Measurements from ENCODE around the gene MOAP1. TPM values are rescaled to one million over a fixed set of nuclear protein-coding genes. Genes with fewer than 3 reads are reported as not detected.
A peak's percentile ranks its signal among the peaks of the same experiment; 100 is the strongest.
"Not testable (repeated sequence)": the region's sequence is repeated elsewhere in the genome, so short reads cannot be mapped to it uniquely, and the experiment has no call there.

Gene MOAP1
- total and polyA plus RNA-seq, 4 donors, result 22.3 to 48.6 (median 31.2) TPM

DNA sequence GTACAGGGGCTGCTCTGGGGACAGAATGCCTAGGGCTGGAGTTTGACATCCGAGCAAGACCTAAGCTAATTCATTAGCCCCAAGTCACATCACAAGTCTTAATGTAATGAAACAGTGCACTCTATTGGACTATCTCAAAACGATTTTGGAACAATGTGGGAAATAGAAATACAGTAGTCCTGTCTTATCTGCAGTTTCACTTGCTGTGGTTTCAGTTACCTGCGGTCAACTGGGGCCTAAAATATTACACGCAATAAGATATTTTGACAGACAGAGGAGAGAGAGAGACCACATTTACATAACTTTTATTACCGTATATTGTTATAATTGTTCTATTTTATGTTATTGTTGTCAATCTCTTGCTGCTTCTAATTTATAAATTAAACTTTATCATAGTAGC lies 21.1 kb downstream of the MOAP1 start:
- no peak for TF ChIP-seq CTCF (IDR thresholded peaks at IDR 0.05; ENCODE audit: control extremely low read depth, extremely low read depth)
- no peak for DNase-seq
- H3K36me3 ChIP-seq (ENCODE audit: control insufficient read depth in 4 of 4, insufficient read depth in 4 of 4, low read length in 4 of 4), result no peaks in the 10 kb centered on the region
- H3K4me3 ChIP-seq, result no peak overlapping the region
- no peaks in the 10 kb centered on the region for H3K27me3 ChIP-seq (ENCODE audit: control insufficient read depth in 3 of 3, insufficient read depth in 3 of 3, low read length in 2 of 3)
- no peak overlapping the region for H3K9ac ChIP-seq (ENCODE audit: insufficient read depth in 1 of 2, low read length in 2 of 2)
- WGBS, 2 donors, result 76 to 81% methylated on average over 5 of the region's 5 CpGs
- no peak for ATAC-seq (ENCODE audit: insufficient read depth, low FRiP score)
- H3K27ac ChIP-seq (ENCODE audit: low read depth in 1 of 2, low read length in 1 of 2), result no peak overlapping the region
- no peaks in the 10 kb centered on the region for H3K9me3 ChIP-seq (ENCODE audit: control insufficient read depth in 4 of 4, insufficient read depth in 3 of 4, low read length in 3 of 4)
- no peaks in the 10 kb centered on the region for H3K4me1 ChIP-seq (ENCODE audit: control insufficient read depth in 5 of 5, insufficient read depth in 5 of 5, low read length in 5 of 5)

DNA sequence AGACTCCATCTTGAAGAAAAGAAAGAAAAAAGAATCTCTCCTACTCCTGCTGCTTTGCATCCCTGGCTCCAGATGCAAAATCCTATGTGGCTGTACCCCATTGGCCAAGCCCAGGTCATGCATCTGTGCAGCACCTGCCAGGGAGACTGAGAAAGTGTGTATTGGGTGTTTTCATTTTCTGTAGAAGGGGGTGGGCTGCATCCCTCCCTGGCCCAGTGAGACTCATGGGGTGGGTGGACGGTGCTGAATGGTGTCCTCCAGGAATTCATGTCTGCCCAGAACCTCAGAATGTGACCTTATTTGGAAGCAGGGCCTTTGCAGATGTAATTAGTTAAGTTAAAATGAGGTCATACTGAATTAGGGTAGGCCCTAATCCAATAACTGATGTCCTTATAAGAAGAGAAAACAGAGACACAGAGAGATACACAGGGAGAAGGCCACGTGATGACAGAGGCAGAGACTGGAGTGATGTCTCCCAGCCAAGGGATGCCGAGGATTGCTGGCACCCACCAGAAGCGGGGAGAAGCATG lies 23.2 kb downstream of the MOAP1 start:
- Histone ChIP-seq H3K27ac (ENCODE audit: low read depth in 1 of 2, low read length in 1 of 2) (no peak overlapping the region), H3K4me1 (ENCODE audit: control insufficient read depth in 5 of 5, insufficient read depth in 5 of 5, low read length in 5 of 5) (no peaks in the 10 kb centered on the region), H3K36me3 (ENCODE audit: control insufficient read depth in 4 of 4, insufficient read depth in 4 of 4, low read length in 4 of 4) (no peaks in the 10 kb centered on the region), H3K27me3 (ENCODE audit: control insufficient read depth in 3 of 3, insufficient read depth in 3 of 3, low read length in 2 of 3) (no peaks in the 10 kb centered on the region), H3K9me3 (ENCODE audit: control insufficient read depth in 4 of 4, insufficient read depth in 3 of 4, low read length in 3 of 4) (no peaks in the 10 kb centered on the region), H3K4me3 (no peak overlapping the region), H3K9ac (ENCODE audit: insufficient read depth in 1 of 2, low read length in 2 of 2) (no peak overlapping the region)
- 82 to 93% methylated on average over 4 of the region's 4 CpGs for whole genome bisulfite sequencing, 2 donors
- DNase-seq (no peak), ATAC-seq (ENCODE audit: insufficient read depth, low FRiP score) (no peak)
- TF ChIP-seq CTCF (IDR thresholded peaks at IDR 0.05; ENCODE audit: control extremely low read depth, extremely low read depth), result no peak

GRCh38 chr14:93160353-93160801 lies 24.3 kb downstream of the MOAP1 start:
- peak in 1 of 3 donors; percentile 15 for DNase-seq
- Histone ChIP-seq H3K4me3 (no peak overlapping the region), H3K27ac (ENCODE audit: low read depth in 1 of 2, low read length in 1 of 2) (no peak overlapping the region), H3K36me3 (ENCODE audit: control insufficient read depth in 4 of 4, insufficient read depth in 4 of 4, low read length in 4 of 4) (no peaks in the 10 kb centered on the region), H3K9me3 (ENCODE audit: control insufficient read depth in 4 of 4, insufficient read depth in 3 of 4, low read length in 3 of 4) (no peaks in the 10 kb centered on the region), H3K27me3 (ENCODE audit: control insufficient read depth in 3 of 3, insufficient read depth in 3 of 3, low read length in 2 of 3) (no peaks in the 10 kb centered on the region), H3K4me1 (ENCODE audit: control insufficient read depth in 5 of 5, insufficient read depth in 5 of 5, low read length in 5 of 5) (no peaks in the 10 kb centered on the region), H3K9ac (ENCODE audit: insufficient read depth in 1 of 2, low read length in 2 of 2) (no peak overlapping the region)
- no peak for ATAC-seq (ENCODE audit: insufficient read depth, low FRiP score)
- no peak for TF ChIP-seq CTCF (IDR thresholded peaks at IDR 0.05; ENCODE audit: control extremely low read depth, extremely low read depth)
- 44 to 48% methylated on average over 4 of the region's 4 CpGs for WGBS, 2 donors

DNA sequence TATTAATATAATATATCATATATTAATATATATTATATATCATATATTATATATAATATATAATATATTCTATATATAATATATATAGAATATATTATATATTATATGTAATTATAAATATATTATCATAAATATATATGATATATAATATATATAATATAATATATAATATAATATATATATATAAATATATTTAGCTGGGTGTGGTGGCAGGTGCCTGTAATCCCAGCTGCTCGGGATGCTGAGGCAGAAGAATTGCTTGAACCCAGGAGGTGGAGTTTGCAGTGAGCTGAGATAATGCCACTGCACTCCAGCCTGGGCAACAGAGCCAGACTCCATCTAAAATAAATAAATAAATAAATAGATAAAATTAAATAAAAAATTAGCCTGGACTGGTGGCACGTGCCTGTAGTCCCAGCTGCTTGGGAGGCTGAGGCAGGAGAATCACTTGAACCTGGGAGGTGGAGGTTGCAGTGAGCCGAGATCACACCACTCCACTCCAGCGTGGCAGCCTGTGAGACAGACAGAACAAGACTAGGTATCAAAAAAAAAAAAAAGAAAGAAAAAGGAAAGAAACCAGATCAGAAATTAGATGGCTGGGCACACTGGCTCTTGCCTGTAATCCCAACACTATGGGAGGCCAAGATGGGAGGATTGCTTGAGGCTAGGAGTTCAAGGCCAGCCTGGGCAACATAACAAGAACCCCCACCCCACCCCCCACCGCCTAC lies 24.9 kb downstream of the MOAP1 start:
- 67 to 72% methylated on average over 5 of the region's 5 CpGs for WGBS, 2 donors
- not testable (repeated sequence) for DNase-seq; H3K9ac ChIP-seq (ENCODE audit: insufficient read depth in 1 of 2, low read length in 2 of 2)

DNA sequence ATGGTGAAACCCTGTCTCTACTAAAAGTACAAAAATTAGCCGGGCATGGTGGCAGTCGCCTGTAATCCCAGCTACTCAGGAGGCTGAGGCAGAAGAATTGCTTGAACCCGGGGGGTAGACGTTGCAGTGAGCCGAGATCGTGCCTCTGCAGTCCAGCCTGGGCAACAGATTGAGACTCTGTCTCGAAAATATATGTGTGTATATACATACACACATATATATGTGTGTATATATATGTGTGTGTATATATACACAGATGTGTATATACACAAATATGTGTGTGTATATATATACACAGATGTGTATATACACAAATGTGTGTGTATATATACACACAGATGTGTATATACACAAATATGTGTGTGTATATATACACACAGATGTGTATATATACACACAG lies 26.3 kb downstream of the MOAP1 start:
- H3K4me1 ChIP-seq (ENCODE audit: control insufficient read depth in 5 of 5, insufficient read depth in 5 of 5, low read length in 5 of 5); ATAC-seq (ENCODE audit: insufficient read depth, low FRiP score); DNase-seq; H3K4me3 ChIP-seq; H3K9ac ChIP-seq (ENCODE audit: insufficient read depth in 1 of 2, low read length in 2 of 2); H3K27me3 ChIP-seq (ENCODE audit: control insufficient read depth in 3 of 3, insufficient read depth in 3 of 3, low read length in 2 of 3); H3K27ac ChIP-seq (ENCODE audit: low read depth in 1 of 2, low read length in 1 of 2); H3K9me3 ChIP-seq (ENCODE audit: control insufficient read depth in 4 of 4, insufficient read depth in 3 of 4, low read length in 3 of 4); H3K36me3 ChIP-seq (ENCODE audit: control insufficient read depth in 4 of 4, insufficient read depth in 4 of 4, low read length in 4 of 4): not testable (repeated sequence)
- WGBS, 2 donors, result 88 to 92% methylated on average over 7 of the region's 7 CpGs

More for the DNA sequence above, 24.9 kb downstream of the MOAP1 start:
- ATAC-seq (ENCODE audit: insufficient read depth, low FRiP score); H3K27me3 ChIP-seq (ENCODE audit: control insufficient read depth in 3 of 3, insufficient read depth in 3 of 3, low read length in 2 of 3); H3K4me1 ChIP-seq (ENCODE audit: control insufficient read depth in 5 of 5, insufficient read depth in 5 of 5, low read length in 5 of 5); H3K36me3 ChIP-seq (ENCODE audit: control insufficient read depth in 4 of 4, insufficient read depth in 4 of 4, low read length in 4 of 4); H3K9me3 ChIP-seq (ENCODE audit: control insufficient read depth in 4 of 4, insufficient read depth in 3 of 4, low read length in 3 of 4); H3K4me3 ChIP-seq; H3K27ac ChIP-seq (ENCODE audit: low read depth in 1 of 2, low read length in 1 of 2): not testable (repeated sequence)

Measured in lung (tissue), 12 donors.